Measurements from ENCODE around the gene DGKZ.

Gene DGKZ

DNA sequence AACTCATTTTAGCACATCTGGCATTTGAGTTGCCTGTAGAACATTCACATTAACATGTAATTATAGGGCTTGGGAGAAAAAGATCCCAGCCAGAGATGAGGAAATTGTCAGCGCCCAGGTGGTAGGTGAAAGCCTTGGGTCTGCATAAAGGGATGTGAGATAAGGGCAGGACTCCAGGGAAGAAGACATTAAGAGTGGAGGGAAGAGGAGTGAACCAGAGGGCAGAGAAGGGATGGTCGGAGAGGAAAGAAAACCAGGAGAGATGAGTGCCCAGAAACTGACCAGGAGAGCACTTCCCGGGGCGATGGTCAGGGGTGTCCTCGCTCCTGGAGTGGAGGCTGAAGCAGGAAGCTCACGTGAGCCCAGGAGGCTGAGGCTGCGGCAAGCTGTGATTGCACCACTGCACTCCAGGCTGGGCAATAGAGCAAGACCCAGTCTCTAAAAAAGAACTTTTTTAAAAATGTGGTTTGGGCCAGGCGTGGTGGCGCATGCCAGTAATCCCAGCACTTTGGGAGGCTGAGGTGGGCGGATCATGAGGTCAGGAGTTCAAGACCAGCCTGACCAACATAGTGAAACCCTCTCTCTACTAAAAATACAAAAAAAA, 20.3 kb upstream of the DGKZ start:
- DNase-seq (ENCODE audit: low read depth) = no peak

DNA sequence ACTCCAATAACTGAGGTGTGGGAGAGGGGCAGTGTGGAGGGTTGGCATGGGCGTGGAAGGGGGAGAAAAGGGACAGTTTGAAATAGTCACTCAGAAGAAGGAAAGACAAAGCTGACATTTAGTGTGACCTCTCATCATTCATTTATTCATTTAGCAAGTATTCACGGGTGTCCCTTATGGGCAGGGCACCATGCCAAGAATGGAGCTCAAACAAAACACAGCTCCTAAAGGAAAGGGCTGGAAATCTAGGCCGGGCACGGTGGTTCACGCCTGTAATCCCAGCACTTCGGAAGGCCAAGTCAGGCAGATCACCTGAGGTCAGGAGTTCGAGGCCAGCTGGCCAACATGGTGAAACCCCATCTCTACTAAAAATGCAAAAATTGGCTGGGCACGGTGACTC, 19.4 kb upstream of the DGKZ start:
- no peak for DNase-seq (ENCODE audit: low read depth)

DNA sequence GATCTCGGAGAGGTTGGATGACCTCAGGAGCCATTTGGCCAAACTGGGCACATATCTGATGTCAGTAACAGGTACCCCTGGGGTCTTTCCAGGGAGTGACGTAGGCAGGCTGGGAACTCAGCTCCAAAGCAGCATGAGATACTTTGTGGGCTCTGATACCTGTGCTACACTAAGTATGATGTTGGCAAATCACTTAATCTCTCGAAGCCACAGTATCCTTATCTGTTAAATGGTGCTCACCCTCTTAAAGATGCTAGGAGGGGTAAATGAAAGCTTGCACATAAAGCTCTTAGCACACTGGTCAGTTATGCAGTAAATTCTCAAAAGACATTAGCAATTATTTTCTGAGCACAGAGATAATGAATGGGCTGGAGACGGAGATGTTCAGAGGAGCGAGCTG, 17.1 kb upstream of the DGKZ start:
- no peak for DNase-seq (ENCODE audit: low read depth)

- no peak for DNase-seq (ENCODE audit: low read depth)
These were observed 16.5 kb upstream of the DGKZ start for GRCh38 chr11:46330563-46331281.

GRCh38 chr11:46331282-46331984, 15.8 kb upstream of the DGKZ start:
- no peak for DNase-seq (ENCODE audit: low read depth)

DNA sequence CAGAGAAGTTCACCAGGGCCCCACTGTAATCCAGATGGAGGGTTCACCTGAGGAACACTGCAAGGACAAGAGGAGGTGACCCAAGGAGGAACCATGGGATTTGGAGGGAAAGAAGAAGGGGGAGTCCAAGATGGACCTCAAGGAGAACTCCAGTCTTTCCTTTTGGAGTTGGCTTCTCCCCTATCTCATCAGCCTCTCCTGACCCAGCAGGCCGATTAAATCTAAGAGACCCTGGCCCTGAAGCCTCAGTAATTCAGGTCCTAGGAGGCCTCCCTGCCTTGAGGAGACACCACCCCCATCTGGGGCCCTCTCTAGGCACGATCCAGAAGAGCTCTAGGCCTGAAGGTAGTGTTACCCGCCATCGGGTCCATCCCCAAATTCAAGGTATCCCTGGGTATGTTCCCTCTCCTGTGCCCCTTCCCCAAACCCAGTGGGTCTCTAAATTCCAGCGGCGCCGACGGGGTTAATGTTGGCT, 15.1 kb upstream of the DGKZ start:
- no peak for DNase-seq (ENCODE audit: low read depth)

- no peak for DNase-seq (ENCODE audit: low read depth)
These were observed 14.5 kb upstream of the DGKZ start for GRCh38 chr11:46332568-46333393.

- DNase-seq (ENCODE audit: low read depth) = no peak
These were observed 13.8 kb upstream of the DGKZ start for GRCh38 chr11:46333394-46333947.

DNA sequence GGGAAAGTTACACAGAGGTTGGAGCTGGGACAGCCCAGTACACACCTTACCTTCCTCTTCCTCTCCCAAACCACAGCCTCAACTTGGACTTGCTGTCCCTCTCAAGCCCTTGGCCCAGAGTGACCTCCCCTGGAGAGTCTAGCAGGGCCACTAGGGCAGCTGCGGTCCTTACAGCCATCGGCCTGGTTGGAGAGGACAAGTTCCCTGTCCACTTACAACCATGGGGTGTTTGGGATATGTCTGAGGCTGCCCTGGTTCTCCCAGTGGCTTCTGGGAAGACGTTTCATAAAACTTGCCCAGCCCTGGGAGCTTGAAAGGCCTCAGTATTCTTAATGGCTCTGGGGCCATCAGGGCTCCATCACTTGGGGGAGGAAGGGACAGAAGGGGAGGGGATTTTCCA, 13.1 kb upstream of the DGKZ start:
- no peak for DNase-seq (ENCODE audit: low read depth)

- no peak for DNase-seq (ENCODE audit: low read depth)
These were observed 12.0 kb upstream of the DGKZ start for GRCh38 chr11:46335271-46335670.

DNA sequence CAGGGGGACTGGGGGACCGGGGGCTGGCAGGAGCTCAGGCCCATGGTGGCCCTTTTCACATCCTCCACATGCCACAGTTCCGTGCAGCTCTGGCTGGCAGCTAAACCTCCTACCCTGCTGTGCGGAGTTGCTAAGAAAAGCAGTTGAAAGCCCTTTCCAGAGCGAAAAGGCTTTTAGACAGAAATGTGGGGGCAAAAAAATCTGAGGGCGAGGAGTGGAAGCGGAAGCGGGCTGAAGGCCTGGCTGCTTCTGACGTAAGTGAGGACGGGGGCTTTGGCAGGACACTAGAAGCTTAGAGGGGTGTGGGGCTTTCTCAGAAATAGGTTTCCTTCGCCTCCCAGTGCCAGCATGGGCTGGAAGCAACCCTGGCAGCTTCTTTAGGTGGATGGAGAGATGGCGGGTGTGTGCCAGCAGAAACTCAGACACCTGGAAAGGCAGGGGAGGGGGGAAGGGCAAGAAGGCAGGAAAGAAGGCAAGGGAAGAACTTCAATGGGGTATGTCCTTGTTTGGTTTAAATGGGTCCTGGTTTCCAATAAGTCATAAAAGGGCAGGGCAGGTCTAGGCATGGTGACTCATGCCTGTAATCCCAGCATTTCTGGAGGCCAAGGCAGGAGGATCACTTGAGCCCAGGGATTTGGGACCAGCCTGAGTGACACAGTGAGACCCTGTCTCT, 11.2 kb upstream of the DGKZ start:
- DNase-seq (ENCODE audit: low read depth) = no peak

DNA sequence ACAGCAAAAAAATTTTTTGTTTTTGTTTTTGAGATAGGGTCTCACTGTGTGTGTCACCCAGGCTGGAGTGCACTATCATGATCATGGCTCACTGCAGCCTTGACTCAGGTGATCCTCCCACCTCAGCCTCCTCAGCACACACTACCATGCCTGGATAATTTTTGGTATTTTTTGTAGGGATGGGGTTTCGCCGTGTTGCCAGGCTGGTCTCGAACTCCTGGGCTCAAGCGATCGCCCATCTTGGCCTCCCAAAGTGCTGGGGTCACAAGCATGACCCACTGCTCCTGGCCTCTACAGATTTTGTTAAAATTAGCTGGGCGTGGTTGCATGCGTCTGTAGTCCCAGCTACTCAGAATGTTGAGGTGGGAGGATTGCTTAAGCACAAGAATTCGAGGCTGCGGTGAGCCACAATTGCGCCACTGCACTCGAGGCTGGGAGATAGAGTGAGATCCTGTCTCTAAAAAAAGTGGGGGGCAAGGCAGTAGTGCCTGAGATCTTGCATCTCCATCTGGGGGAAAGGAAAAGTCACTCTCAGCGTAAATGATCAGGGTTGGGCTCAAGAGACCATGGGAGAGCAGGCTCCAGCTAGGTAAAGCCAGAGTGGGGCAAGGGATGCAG, 10.6 kb upstream of the DGKZ start:
- DNase-seq (ENCODE audit: low read depth) = no peak

DNA sequence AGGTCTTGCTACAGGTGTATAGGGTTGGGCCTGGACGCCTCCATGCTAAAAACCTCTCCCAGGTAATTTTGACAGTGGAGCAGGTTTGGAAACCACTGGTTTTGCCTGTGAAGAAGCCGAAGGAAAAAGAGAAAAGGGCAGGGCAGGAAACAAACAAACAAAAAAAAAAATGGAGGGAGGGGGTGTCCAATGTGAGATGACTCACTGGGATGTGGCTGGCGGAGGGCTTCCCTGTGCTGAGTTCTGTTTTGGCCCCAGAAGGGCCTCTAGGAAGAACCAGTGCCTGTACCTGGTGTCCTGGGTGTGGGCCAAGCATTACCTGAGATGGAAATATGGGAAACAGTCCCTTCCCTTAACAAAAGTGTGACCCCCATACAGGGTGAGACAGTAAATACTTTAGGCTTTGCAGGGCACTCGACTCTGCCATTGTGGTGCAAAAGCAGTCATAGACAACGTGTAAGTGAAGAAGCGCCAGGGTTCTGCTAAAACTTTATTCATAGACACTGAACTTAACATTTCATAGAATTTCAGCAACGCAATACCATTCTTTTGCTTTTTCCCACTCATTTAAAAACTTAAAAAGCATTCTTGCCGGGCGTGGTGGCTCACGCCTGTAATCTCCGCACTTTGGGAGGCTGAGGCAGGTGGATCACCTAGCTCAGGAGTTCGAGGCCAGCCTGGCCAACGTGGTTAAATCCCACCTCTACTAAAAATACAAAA, 9.5 kb upstream of the DGKZ start:
- DNase-seq (ENCODE audit: low read depth) = no peak

DNA sequence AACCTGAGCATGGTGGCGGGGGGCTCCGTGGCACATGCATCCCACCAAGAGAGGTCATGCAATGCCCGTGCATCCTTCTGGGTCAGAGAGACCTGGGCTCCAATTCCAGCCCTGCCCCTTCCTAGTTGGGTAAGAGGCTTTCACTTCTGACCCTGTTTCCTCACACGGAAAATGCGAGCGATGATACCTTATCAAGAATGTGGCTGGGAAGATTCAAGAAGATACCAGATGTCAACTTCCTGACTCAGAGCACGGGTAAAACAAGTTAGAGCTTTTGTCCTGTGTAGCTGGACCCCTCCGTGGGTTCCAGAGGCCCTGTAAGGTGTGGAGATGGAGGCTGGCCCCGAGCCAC, 8.7 kb upstream of the DGKZ start:
- no peak for DNase-seq (ENCODE audit: low read depth)

GRCh38 chr11:46338988-46339666, 8.1 kb upstream of the DGKZ start:
- DNase-seq (ENCODE audit: low read depth) = no peak

DNA sequence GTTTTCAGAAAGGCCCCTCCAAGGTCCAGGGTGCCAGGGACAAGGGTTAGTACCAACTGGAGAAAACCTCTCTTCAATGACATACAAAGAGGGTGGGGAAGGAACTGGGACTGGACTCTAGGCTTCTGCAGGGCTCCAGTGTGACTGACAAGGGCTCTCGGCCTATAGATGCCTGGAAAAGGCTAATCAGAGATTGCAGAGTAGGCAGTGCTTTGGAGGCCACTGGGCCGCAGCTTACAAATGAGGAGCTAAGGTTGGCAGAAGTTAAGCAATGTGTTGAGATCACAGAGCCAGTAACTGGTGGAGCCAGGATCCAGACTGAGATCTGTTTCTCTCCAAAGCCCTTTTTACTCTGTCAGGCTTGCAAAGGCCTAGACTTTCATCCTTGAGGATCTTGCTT, 7.4 kb upstream of the DGKZ start:
- no peak for DNase-seq (ENCODE audit: low read depth)

DNA sequence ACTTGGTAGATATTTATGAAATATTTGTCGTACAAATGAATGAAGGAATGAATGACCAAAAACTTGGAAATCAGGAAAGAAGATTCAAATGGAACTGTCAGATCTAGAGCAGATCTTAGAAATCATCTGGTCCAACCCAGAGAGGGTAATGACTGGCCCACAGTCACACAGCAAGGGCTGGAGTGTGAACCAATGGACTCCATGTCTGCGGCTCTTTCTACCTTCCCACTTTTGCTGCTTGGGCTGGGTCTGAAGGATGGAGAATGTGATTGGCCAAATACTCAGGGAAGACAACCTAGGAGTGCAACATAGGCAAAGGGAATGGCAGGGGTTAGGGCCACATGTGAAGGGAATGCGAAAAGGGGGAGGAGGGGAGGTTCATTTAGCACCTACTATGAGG, 5.8 kb upstream of the DGKZ start:
- no peak for DNase-seq (ENCODE audit: low read depth)

- no peak for DNase-seq (ENCODE audit: low read depth)
These were observed 5.0 kb upstream of the DGKZ start for GRCh38 chr11:46342239-46342638.

- DNase-seq (ENCODE audit: low read depth) = no peak
These were observed 3.7 kb upstream of the DGKZ start for GRCh38 chr11:46343520-46343919.

GRCh38 chr11:46345131-46345597, 2.1 kb upstream of the DGKZ start:
- no peak for DNase-seq (ENCODE audit: low read depth)

Measured in non-pigmented ciliary epithelial cell (primary cell).